Myocyte (in vitro differentiated cells): Measurements from ENCODE around the gene ATP1A3. TPM values are rescaled to one million over a fixed set of nuclear protein-coding genes. Genes with fewer than 3 reads are reported as not detected.
A peak's percentile ranks its signal among the peaks of the same experiment; 100 is the strongest.
"Not testable (repeated sequence)": the region's sequence is repeated elsewhere in the genome, so short reads cannot be mapped to it uniquely, and the experiment has no call there.

Experiments used
- DNase-seq: peaks from one replicate; pipeline ENCODE4 v3.0.0-alpha.2; 2012; ENCODE audit warnings: low read depth
- total RNA-seq: library from RNA; depleted of rRNA; stranded (reverse); fragments of >200 nt; gene quantifications from 2 replicates; pipeline ENCODE4 v1.2.3, GENCODE V29; 2014

The ATP1A3 gene
- total RNA-seq, 1 donor from 2014 or later: 0.56 TPM

- peak; percentile 79 for DNase-seq
Observed at GRCh38 chr19:41951686-41952172, 42.3 kb downstream of the ATP1A3 start.

GRCh38 chr19:41947091-41947490, 46.9 kb downstream of the ATP1A3 start:
- DNase-seq: no peak

- DNase-seq: no peak
Observed at GRCh38 chr19:41945135-41945766, 48.8 kb downstream of the ATP1A3 start.

GRCh38 chr19:41944336-41944735, 49.7 kb downstream of the ATP1A3 start:
- no peak for DNase-seq

GRCh38 chr19:41941410-41942202, 52.4 kb downstream of the ATP1A3 start:
- no peak for DNase-seq

GRCh38 chr19:41940731-41941409, 53.2 kb downstream of the ATP1A3 start:
- DNase-seq: no peak

GRCh38 chr19:41939861-41940730, 53.9 kb downstream of the ATP1A3 start:
- DNase-seq: no peak

- not testable (repeated sequence) for DNase-seq
Observed at GRCh38 chr19:41939209-41939608, 54.8 kb downstream of the ATP1A3 start.

- no peak for DNase-seq
Observed at GRCh38 chr19:41937525-41938468, 56.2 kb downstream of the ATP1A3 start.

- no peak for DNase-seq
Observed at GRCh38 chr19:41936961-41937360, 57.1 kb downstream of the ATP1A3 start.

- no peak for DNase-seq
Observed at GRCh38 chr19:41936416-41936850, 57.6 kb downstream of the ATP1A3 start.

- no peak for DNase-seq
Observed at GRCh38 chr19:41935760-41936415, 58.1 kb downstream of the ATP1A3 start.

GRCh38 chr19:41934849-41935374, 59.1 kb downstream of the ATP1A3 start:
- DNase-seq: peak; percentile 77

GRCh38 chr19:41933693-41934426, 60.2 kb downstream of the ATP1A3 start:
- DNase-seq: no peak

GRCh38 chr19:41932720-41933332, 61.2 kb downstream of the ATP1A3 start:
- no peak for DNase-seq

GRCh38 chr19:41932259-41932719, 61.7 kb downstream of the ATP1A3 start:
- no peak for DNase-seq

- DNase-seq: no peak
Observed at GRCh38 chr19:41930926-41931592, 63.0 kb downstream of the ATP1A3 start.
